Fibroblast of skin of right biceps (primary cell): ENCODE results near the gene KATNAL1.

Source experiments
- DNase-seq: peaks from one replicate; pipeline ENCODE4 v3.0.0-alpha.2; 2013

KATNAL1 gene

DNA sequence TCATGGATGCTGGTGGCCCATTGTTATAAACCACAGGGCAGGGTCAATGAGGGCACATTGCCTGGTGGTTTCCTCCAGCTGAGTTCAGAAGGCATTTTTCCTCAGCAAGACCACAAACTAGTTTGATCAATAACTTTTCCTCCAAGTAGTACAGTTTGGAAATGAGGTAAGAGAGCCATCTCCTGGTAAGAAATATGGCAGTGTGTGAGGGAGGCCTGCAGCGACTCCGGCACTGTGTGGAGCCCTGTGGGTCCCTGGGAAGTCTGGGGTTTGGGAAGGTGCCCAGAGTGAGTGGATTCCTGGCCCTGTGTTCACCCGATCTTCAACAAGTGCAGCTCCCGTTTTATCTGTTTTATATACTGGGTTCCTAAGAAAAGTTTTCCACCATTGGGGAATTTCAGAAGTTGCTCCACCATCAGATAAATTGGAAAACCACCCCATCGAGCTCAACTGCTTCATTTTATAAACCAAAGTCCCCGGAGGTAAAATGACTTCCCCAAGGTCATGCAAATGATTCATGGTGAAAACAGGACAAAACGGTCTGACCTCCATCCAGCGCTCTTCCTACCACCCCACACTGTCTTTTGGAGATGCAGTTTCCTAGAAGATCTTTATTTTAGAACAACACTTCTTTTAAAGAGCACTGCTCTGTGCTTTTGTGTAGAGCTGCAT is 148.4 kb downstream of the KATNAL1 start:
- peak; percentile 81 for DNase-seq

- DNase-seq: no peak
These were observed 149.7 kb downstream of the KATNAL1 start for GRCh38 chr13:30157616-30157993.

- no peak for DNase-seq
These were observed 150.3 kb downstream of the KATNAL1 start for GRCh38 chr13:30156826-30157615.

DNA sequence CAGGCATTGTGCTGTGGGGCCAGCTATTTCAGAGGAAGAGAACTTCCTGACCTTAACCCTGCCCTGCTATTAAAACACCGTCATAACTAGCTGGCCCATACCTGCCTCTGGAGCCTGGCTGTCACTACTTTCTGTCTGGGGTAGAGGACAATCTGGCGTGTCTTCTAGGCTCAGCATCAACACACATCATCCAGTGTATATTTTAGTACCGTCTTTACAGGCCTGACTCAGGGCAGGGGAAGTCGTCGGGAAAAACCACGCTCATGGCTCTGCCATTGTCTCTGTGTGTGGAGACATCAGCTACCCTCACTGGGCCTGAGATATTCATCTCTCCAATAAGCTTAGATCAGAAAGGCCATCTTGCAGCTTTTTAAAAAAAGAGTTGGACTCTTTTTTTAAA is 151.1 kb downstream of the KATNAL1 start:
- DNase-seq: peak; percentile 15

- DNase-seq: no peak
These were observed 152.4 kb downstream of the KATNAL1 start for GRCh38 chr13:30154931-30155330.

DNA sequence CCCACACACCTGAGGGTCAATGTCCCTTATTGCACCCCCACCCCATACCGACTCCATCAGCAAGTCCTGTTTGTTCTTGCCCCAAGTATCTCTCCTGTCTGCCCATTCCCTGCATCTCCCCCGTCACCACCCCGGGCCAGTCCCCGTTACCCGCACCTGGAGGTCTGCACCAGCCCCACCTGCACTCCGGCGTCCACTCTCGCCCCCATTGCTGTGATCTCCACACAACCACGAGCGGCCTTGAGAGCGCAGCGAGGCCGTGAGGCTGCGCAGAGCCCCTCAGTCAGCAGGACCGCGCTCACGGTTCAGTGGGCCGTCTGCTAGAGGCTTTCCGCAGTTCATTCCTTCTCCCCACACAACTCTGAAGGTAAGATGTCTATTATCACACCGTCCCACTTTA is 152.8 kb downstream of the KATNAL1 start:
- no peak for DNase-seq

- peak; percentile 20 for DNase-seq
These were observed 153.6 kb downstream of the KATNAL1 start for GRCh38 chr13:30153545-30154426.
